SK-N-SH treated with all-trans-retinoic acid at 6 μM for 48 hours (cell line): ENCODE results near the gene FAF2.

Source experiments
- ATAC-seq: fragments of 200-7000 bp; cut with Tn5 transposase; 3 replicates; pipeline ENCODE4 v1.9.1; 2020; ENCODE audit warnings: mild to moderate bottlenecking, moderate library complexity
- ARNTL ChIP-seq: fragments of 450-650 bp; formaldehyde crosslinking; IDR thresholded peaks from 2 replicates; pipeline ENCODE4 v1.5.0; 2020; ENCODE audit warnings: low read depth, mild to moderate bottlenecking, moderate library complexity, borderline replicate concordance
- BACH2 ChIP-seq: fragments of 250-450 bp; sonication (Bioruptor Pico); IDR thresholded peaks from 2 replicates; pipeline ENCODE4 v1.9.0; 2021; ENCODE audit warnings: mild to moderate bottlenecking, borderline replicate concordance
- CSDC2 ChIP-seq: fragments of 250-450 bp; sonication (Bioruptor Pico); IDR thresholded peaks from 2 replicates; pipeline ENCODE4 v1.5.0; 2020; ENCODE audit warnings: mild to moderate bottlenecking, moderate library complexity
- CSRNP3 ChIP-seq: fragments of 250-450 bp; sonication (Bioruptor Pico); IDR thresholded peaks from 2 replicates; pipeline ENCODE4 v1.5.1; 2021; ENCODE audit warnings: mild to moderate bottlenecking, moderate library complexity
- ESRRG ChIP-seq: fragments of 250-450 bp; sonication (Bioruptor Pico); IDR thresholded peaks from 2 replicates; pipeline ENCODE4 v1.6.1; 2021; ENCODE audit warnings: mild to moderate bottlenecking
- GLIS3 ChIP-seq: fragments of 250-450 bp; sonication (Bioruptor Pico); IDR thresholded peaks from 2 replicates; pipeline ENCODE4 v1.5.0; 2020; ENCODE audit warnings: mild to moderate bottlenecking, moderate library complexity
- ISL1 ChIP-seq: fragments of 250-450 bp; sonication (Bioruptor Pico); IDR thresholded peaks from 2 replicates; pipeline ENCODE4 v2.1.2; 2022; ENCODE audit warnings: mild to moderate bottlenecking, moderate library complexity
- POU6F1 ChIP-seq: fragments of 250-450 bp; sonication (Bioruptor Pico); IDR thresholded peaks from 2 replicates; pipeline ENCODE4 v1.8.0; 2021; ENCODE audit warnings: low read depth, mild to moderate bottlenecking, moderate library complexity, borderline replicate concordance
- PPARA ChIP-seq: fragments of 250-450 bp; sonication (Bioruptor Pico); IDR thresholded peaks from 2 replicates; pipeline ENCODE4 v1.5.0; 2020; ENCODE audit warnings: mild to moderate bottlenecking, borderline replicate concordance
- RARB ChIP-seq: fragments of 250-450 bp; sonication (Bioruptor Pico); IDR thresholded peaks from 2 replicates; pipeline ENCODE4 v1.8.0; 2021; ENCODE audit warnings: mild to moderate bottlenecking, moderate library complexity
- SNAI2 ChIP-seq: fragments of 250-450 bp; sonication (Bioruptor Pico); IDR thresholded peaks from 2 replicates; pipeline ENCODE4 v1.5.0; 2020; ENCODE audit warnings: mild to moderate bottlenecking, moderate library complexity
- TCF4 ChIP-seq: fragments of 250-450 bp; sonication (Bioruptor Pico); IDR thresholded peaks from 2 replicates; pipeline ENCODE4 v1.8.0; 2021; ENCODE audit warnings: mild to moderate bottlenecking, moderate library complexity, borderline replicate concordance
- TOX ChIP-seq: fragments of 250-450 bp; sonication (Bioruptor Pico); IDR thresholded peaks from 2 replicates; pipeline ENCODE4 v1.8.0; 2021; ENCODE audit warnings: mild to moderate bottlenecking, moderate library complexity, borderline replicate concordance
- TSHZ2 ChIP-seq: fragments of 250-450 bp; sonication (Bioruptor Pico); IDR thresholded peaks from 2 replicates; pipeline ENCODE4 v1.5.0; 2020; ENCODE audit warnings: mild to moderate bottlenecking, moderate library complexity
- ZC3H10 ChIP-seq: fragments of 250-450 bp; sonication (Bioruptor Pico); IDR thresholded peaks from 2 replicates; pipeline ENCODE4 v1.5.1; 2021; ENCODE audit warnings: mild to moderate bottlenecking, moderate library complexity
- ZFP3 ChIP-seq: fragments of 250-450 bp; sonication (Bioruptor Pico); IDR thresholded peaks from 2 replicates; pipeline ENCODE4 v1.5.0; 2020; ENCODE audit warnings: mild to moderate bottlenecking, moderate library complexity
- ZFP30 ChIP-seq: fragments of 450-650 bp; formaldehyde crosslinking; IDR thresholded peaks from 2 replicates; pipeline ENCODE4 v1.5.0; 2022; ENCODE audit warnings: mild to moderate bottlenecking, moderate library complexity
- ZNF565 ChIP-seq: fragments of 450-650 bp; formaldehyde crosslinking; conservative IDR thresholded peaks from 2 replicates; pipeline ENCODE4 v1.5.0; 2020; ENCODE audit warnings: low read depth, mild to moderate bottlenecking, moderate library complexity
- ZNF70 ChIP-seq: fragments of 450-650 bp; formaldehyde crosslinking; IDR thresholded peaks from 2 replicates; pipeline ENCODE4 v1.5.0; 2020; ENCODE audit warnings: mild to moderate bottlenecking, moderate library complexity
- ZNF8 ChIP-seq: fragments of 450-650 bp; formaldehyde crosslinking; IDR thresholded peaks from 2 replicates; pipeline ENCODE4 v1.5.0; 2020; ENCODE audit warnings: mild to moderate bottlenecking, moderate library complexity

Gene FAF2

GRCh38 chr5:176408590-176408989, 39.6 kb upstream of the FAF2 start:
- TF ChIP-seq CSDC2 (CRISPR knock-in tag) = no peak
- TF ChIP-seq SNAI2 (CRISPR knock-in tag) = no peak
- ATAC-seq = no peak

- no peak for TF ChIP-seq ISL1 (CRISPR knock-in tag)
- TF ChIP-seq CSRNP3 (CRISPR knock-in tag) = no peak
- no peak for TF ChIP-seq SNAI2 (CRISPR knock-in tag)
- no peak for TF ChIP-seq TSHZ2
- no peak for TF ChIP-seq CSDC2 (CRISPR knock-in tag)
- TF ChIP-seq RARB (CRISPR knock-in tag) = no peak
- no peak for TF ChIP-seq TCF4
- TF ChIP-seq ESRRG (CRISPR knock-in tag) = no peak
- no peak for TF ChIP-seq PPARA (CRISPR knock-in tag)
- no peak for TF ChIP-seq ZNF565 (CRISPR knock-in tag)
- TF ChIP-seq POU6F1 = no peak
- no peak for TF ChIP-seq BACH2 (CRISPR knock-in tag)
- no peak for TF ChIP-seq ARNTL
- no peak for ATAC-seq
Observed at GRCh38 chr5:176409765-176410164, 38.4 kb upstream of the FAF2 start.

GRCh38 chr5:176410486-176411180, 37.6 kb upstream of the FAF2 start:
- no peak for ATAC-seq
- no peak for TF ChIP-seq ZC3H10 (CRISPR knock-in tag)
- TF ChIP-seq ESRRG (CRISPR knock-in tag) = no peak
- no peak for TF ChIP-seq ZFP30 (CRISPR knock-in tag)
- no peak for TF ChIP-seq BACH2 (CRISPR knock-in tag)
- TF ChIP-seq TCF4 = no peak
- no peak for TF ChIP-seq ZNF8 (CRISPR knock-in tag)
- TF ChIP-seq TSHZ2 = no peak
- TF ChIP-seq CSDC2 (CRISPR knock-in tag) = no peak
- no peak for TF ChIP-seq ZNF70
- no peak for TF ChIP-seq GLIS3 (CRISPR knock-in tag)
- no peak for TF ChIP-seq RARB (CRISPR knock-in tag)

GRCh38 chr5:176412517-176413254, 35.5 kb upstream of the FAF2 start:
- ATAC-seq = no peak
- TF ChIP-seq RARB (CRISPR knock-in tag) (no peak), POU6F1 (no peak), ZNF8 (CRISPR knock-in tag) (no peak), ZFP3 (no peak), GLIS3 (CRISPR knock-in tag) (no peak), TOX (CRISPR knock-in tag) (no peak), ZNF70 (no peak), CSRNP3 (CRISPR knock-in tag) (no peak), ARNTL (no peak), ISL1 (CRISPR knock-in tag) (no peak), ESRRG (CRISPR knock-in tag) (no peak), ZFP30 (CRISPR knock-in tag) (no peak)
